Measurements from ENCODE around the gene SDE2.
"Not testable (repeated sequence)": the region's sequence is repeated elsewhere in the genome, so short reads cannot be mapped to it uniquely, and the experiment has no call there.

Gene SDE2

DNA sequence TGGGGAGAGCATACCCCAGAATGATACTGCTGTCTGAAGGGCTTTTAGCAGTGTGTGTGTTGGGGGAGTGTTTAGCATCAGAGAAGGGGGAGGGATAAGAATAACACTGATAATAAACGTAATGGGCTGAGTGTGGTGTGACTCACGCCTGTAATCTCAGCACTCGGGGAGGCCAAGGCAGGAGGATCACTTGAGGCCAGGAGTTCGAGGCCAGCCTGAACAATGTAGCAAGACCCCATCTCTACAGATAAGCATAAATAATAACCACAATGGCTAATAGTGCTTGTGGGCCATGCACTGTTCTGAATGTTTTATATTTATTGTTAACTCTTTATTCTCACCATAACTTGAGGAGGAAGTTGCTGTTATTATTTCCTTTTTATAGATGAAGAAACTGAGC is 55.6 kb downstream of the SDE2 start:
- TF ChIP-seq, protein P1, sequence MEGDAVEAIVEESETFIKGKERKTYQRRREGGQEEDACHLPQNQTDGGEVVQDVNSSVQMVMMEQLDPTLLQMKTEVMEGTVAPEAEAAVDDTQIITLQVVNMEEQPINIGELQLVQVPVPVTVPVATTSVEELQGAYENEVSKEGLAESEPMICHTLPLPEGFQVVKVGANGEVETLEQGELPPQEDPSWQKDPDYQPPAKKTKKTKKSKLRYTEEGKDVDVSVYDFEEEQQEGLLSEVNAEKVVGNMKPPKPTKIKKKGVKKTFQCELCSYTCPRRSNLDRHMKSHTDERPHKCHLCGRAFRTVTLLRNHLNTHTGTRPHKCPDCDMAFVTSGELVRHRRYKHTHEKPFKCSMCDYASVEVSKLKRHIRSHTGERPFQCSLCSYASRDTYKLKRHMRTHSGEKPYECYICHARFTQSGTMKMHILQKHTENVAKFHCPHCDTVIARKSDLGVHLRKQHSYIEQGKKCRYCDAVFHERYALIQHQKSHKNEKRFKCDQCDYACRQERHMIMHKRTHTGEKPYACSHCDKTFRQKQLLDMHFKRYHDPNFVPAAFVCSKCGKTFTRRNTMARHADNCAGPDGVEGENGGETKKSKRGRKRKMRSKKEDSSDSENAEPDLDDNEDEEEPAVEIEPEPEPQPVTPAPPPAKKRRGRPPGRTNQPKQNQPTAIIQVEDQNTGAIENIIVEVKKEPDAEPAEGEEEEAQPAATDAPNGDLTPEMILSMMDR (IDR thresholded peaks at IDR 0.05; ENCODE audit: control extremely low read depth, extremely low read depth, low read depth, missing control alignments): no peak
- DNase-seq (ENCODE audit: extremely low spot score): no peak
- ChIA-PET CTCF (interaction anchor here (1.1 to 4.2 kb wide), 2 partner anchors 19 to 33 kb away, joined by 3 to 30 read pairs; no protein-coding TSS in a partner anchor), POLR2A (no interaction called here)

DNA sequence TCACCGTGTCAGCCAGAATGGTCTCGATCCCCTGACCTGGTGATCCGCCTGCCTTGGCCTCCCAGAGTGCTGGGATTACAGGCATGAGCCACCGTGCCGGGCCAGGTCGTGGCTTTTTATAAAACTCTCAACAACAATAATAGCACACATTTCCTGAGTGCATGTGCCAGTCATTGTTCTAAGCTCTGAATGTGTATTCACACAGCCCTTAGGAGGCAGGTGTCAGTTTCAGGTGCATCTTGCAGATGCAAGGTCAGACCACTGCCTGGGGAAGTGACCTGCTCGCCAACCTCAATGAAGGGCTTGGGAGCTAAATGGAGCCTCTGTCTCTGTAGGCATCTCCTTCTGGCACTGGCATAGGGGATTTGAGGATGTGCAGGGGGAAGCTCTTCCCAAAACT is 56.6 kb downstream of the SDE2 start:
- ChIA-PET CTCF (no interaction called here), POLR2A (no interaction called here)
- TF ChIP-seq, protein P1 (IDR thresholded peaks at IDR 0.05; ENCODE audit: control extremely low read depth, extremely low read depth, low read depth, missing control alignments): no peak
- peak; percentile 63 for DNase-seq (ENCODE audit: extremely low spot score)

DNA sequence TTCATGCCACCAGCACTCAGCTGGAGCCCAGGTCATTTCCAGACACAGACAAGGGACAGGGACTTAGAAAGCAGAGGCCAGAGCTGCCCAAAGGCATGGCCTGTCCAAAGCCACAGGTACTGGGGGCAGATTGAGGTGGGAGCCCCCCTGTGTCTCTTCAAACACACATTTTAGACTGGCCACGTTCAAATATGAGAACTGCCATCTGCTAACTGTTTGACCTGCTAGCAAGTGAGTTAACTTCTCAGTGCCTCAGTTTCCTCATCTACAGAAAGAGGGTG is 57.3 kb downstream of the SDE2 start:
- CTCF ChIA-PET: interaction anchor here (1.1 to 1.2 kb wide), 3 partner anchors 11 to 21 kb away, joined by 3 to 4 read pairs (median 3); no protein-coding TSS in a partner anchor
- TF ChIP-seq, protein P1 (IDR thresholded peaks at IDR 0.05; ENCODE audit: control extremely low read depth, extremely low read depth, low read depth, missing control alignments): no peak
- DNase-seq (ENCODE audit: extremely low spot score): no peak
- POLR2A ChIA-PET: no interaction called here

DNA sequence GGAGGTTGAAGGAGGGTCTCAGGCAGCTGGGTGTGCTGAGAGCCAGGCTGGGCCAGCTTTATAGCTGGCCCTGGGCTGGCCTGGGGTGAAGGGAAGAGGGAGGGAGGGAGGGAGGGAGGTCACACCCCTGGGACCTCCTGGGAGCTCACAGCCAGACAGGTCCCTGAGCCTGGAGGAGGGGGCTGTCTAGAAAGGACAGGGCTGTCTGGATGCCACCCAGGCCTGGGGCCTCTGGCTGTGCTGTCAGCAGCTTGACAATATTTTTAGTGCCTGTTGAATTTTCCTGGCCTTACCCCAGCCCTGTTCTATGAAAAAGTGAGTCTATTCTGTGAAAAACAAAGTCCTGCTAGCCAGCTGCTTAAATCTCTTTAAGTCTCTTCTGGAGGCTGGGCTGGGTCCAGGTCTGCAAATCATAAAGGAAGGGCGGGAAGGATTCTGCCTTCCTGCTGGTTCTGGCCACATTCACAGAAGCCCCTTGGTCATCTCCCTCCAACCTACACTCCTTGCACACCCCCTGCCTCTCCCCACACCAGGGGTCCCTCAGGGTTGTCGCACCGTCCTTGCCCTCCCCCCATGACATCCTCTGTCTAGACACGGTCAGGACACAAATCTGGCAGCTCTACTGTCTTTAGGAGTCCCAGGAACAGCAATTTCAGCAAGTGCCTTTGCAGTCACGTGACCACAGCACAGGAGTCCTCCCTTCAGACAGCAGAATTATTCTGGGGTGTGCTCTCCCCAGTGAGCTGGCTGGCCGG is 57.8 kb downstream of the SDE2 start, which contains the start of gene LEFTY2:
Gene LEFTY2, minus strand, starts transcription at position 34 of the 755 bp plus-strand sequence. CDS start 80 bp downstream, outside the sequence.
- ChIA-PET CTCF (interaction anchor here (1.1 to 1.2 kb wide), 4 partner anchors 8 to 21 kb away, joined by 3 to 4 read pairs (median 3); no protein-coding TSS in a partner anchor), POLR2A (no interaction called here)
- DNase-seq (ENCODE audit: extremely low spot score): no peak
- TF ChIP-seq, protein P1 (IDR thresholded peaks at IDR 0.05; ENCODE audit: control extremely low read depth, extremely low read depth, low read depth, missing control alignments): no peak

DNA sequence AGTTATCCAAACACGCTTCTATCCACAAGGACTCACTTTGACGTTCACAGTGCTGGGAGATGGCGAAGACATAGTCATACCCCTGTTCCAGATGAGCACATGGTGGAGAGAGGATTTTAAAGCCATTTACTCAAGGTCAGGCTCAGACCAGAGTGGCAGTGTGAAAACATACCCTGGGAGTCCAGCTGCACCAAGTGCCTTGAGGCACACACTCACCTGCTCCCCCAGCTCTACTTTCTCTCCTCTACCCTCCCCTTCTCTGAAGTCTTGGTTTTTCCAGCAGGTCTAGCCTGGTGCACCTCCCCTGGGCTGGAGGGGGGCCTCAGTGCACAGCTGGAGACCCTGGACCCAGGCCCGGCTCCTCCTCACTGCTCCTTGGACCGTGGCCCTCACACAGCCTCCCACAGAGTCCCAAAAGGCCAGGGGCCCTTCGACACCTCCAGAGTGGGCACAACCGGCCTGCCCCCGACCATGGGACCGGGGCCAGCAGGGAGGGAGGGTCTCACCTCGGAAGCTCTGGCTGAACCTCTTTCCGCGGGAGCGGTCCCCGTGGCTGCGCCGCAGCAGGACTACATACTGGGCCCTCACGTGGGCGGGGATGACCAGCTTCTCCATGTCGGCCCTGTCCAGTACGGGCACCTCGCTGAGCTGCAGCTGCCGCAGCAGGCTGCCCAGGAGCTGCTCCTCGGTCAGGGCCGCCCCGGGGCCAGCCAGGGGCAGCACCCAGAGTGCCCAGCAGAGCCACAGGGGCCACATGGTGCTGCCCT is 58.6 kb downstream of the SDE2 start:
- DNase-seq (ENCODE audit: extremely low spot score): no peak
- TF ChIP-seq, protein P1 (IDR thresholded peaks at IDR 0.05; ENCODE audit: control extremely low read depth, extremely low read depth, low read depth, missing control alignments): no peak
- CTCF ChIA-PET: interaction anchor here (1.1 to 1.2 kb wide), 5 partner anchors 9 to 47 kb away, joined by 3 to 4 read pairs (median 3); no protein-coding TSS in a partner anchor
- POLR2A ChIA-PET: no interaction called here

DNA sequence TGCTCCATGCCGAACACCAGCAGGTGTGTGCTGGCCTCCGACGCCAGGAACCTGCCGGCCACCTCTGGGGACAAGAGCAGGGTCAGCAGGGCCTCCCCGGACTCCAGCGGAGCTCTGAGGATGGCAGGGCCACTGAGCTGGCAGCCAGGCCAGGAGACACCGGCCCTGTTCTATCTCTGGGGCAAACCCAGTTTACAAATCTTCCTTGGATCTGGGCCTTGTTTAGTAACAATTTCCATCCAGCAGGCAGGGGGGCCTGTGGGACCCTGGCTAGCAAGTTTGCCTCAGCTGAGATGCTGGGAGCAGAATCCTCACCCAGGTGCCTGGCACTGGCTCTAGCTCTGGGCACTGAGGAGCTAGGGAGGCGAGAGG is 59.2 kb downstream of the SDE2 start:
- CTCF ChIA-PET: interaction anchor here (1.1 to 1.2 kb wide), 2 partner anchors 28 to 48 kb away, joined by 3 read pairs; no protein-coding TSS in a partner anchor
- POLR2A ChIA-PET; DNase-seq (ENCODE audit: extremely low spot score): not testable (repeated sequence)

DNA sequence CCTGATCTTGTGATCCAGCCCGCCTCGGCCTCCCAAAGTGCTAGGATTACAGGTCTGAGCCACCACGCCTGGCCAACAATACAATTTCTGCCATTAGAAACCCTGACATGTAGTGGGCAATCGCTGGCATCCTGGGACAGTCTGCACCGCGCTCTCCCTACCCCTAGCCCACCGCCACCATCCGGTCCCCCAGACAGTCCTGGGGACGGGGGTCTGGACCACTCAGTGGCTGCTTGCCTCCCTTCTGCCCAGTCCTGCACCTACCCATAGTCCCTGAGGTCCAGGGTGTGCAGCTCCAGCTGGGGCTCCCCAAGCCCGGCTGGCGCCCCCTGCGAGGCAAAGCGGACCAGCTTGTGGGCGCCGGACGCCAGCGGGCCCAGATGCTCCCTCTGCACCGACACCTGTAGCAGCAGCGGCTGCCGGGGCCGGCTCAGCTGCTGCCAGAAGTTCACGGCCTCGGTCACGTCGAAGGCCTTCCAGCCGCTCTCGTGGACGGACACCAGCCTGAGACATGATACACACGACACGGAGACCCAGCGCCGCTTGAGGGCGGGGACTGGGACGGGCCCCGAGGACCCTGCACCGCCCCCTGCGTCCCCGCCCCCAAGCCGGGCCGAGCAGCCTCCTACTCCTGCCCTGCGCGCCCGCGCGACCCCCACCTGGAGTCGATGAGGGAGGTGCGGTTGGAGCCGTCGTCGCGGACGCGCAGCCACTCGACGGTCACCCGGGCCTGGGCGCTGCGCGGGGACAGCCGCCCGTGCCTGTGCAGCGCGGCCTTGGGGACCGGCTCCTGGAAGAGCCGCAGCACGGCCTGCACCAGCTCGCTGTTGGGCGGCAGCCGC is 59.8 kb downstream of the SDE2 start:
- not testable (repeated sequence) for DNase-seq (ENCODE audit: extremely low spot score)
- CTCF ChIA-PET: interaction anchor here (1.2 to 1.8 kb wide), 2 partner anchors 8 to 27 kb away, joined by 3 to 5 read pairs; no protein-coding TSS in a partner anchor

More for the DNA sequence above, 59.8 kb downstream of the SDE2 start:
- POLR2A ChIA-PET: not testable (repeated sequence)

Data from GM10248 (cell line).